BLaER1 (cell line): Measurements from ENCODE around the gene DYSF.

Experiments
- H3K27ac ChIP-seq: shearing (Covaris generic); formaldehyde crosslinking; 2 replicates; pipeline ENCODE4 v1.8.1; 2022
- H3K27me3 ChIP-seq: shearing (Covaris generic); formaldehyde crosslinking; 2 replicates; pipeline ENCODE4 v1.8.1; 2022
- H3K36me3 ChIP-seq: shearing (Covaris generic); formaldehyde crosslinking; 2 replicates; pipeline ENCODE4 v1.8.1; 2022
- H3K4me1 ChIP-seq: shearing (Covaris generic); formaldehyde crosslinking; 2 replicates; pipeline ENCODE4 v1.8.1; 2022
- H3K4me2 ChIP-seq: shearing (Covaris generic); formaldehyde crosslinking; 2 replicates; pipeline ENCODE4 v1.8.1; 2022
- H3K4me3 ChIP-seq: shearing (Covaris generic); formaldehyde crosslinking; 2 replicates; pipeline ENCODE4 v1.8.1; 2022
- H3K9ac ChIP-seq: shearing (Covaris generic); formaldehyde crosslinking; 2 replicates; pipeline ENCODE4 v1.8.1; 2022
- H3K9me3 ChIP-seq: shearing (Covaris generic); formaldehyde crosslinking; 2 replicates; pipeline ENCODE4 v1.8.1; 2022
- H4K20me1 ChIP-seq: shearing (Covaris generic); formaldehyde crosslinking; 2 replicates; pipeline ENCODE4 v1.8.1; 2022
- Cebpa-rat ChIP-seq: shearing (Covaris generic); IDR thresholded peaks from 2 replicates; pipeline ENCODE4 v1.8.1; 2022

DYSF gene

DNA sequence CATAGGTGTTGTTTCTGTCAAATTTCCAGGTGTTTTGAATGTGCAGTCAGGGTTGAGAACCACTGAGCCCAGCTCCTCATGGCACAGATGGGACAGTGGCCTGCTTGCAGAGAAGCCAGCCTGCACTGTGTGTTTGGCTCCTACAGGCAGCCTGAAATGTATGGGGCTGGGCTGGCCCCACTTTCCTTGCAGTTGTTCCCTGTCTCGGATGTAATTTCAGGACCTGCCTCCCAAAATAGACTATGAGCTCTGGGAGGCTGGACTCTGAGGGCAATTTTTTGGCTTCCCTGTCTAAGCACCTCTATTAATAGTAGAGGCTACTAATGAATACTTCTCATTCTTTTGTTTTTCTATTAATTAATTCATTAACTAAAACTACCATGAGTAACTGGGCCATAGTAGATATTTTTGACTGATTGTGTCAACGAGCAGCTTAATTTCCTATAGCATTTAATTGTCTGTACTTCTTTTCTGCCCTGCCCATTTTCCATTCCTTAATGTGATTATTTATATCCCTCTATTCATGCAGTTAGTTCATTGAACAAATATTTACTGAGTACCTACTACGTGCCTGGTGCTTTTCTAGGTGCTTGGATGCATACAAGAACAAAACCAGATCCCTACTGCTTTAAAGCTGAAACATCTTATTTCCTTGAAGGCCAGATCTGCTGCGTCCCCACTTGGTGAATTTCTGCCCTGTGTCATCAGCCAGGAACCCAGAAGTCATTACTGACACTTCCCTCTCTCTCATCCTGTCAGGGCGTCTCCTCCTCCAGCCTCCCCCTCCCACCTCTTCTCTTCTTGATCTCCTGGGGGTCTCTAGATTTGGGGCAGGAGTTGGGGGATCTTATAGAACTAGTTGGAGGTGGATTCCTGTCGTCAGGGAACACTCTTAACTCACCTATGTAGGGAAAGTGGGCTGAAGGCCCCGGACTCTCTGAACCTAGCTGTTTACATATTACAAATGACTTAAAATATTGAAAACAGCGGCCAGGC, 16.3 kb downstream of the DYSF start:
- Histone ChIP-seq H3K27ac (no peak overlapping the region), H3K4me3 (no peak overlapping the region), H3K27me3 (peaks cover 44% of the 10 kb centered on the region), H3K36me3 (no peaks in the 10 kb centered on the region), H3K9me3 (no peaks in the 10 kb centered on the region), H3K9ac (no peak overlapping the region), H3K4me2 (no peak overlapping the region), H4K20me1 (peaks cover 17% of the 10 kb centered on the region), H3K4me1 (peaks cover 14% of the 10 kb centered on the region)
- TF ChIP-seq Cebpa-rat, result no peak

DNA sequence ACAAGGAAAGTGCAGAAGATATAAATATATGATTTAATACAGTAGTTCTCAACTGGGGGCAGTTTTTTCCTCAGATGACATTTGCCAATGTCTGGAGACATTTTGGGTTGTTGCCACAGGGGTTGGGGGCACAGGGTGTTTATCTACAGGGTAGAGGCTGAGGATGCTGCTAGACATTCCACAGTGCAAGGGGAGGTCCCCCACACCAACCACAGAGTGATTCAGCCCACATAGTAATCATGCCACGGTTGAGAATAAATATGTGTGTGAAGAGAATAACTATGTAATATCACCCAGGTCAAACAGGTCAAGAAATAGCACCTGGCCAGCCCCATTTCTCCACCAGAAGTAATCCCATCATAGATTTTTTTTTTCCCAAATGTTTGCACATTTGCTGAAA, 17.9 kb downstream of the DYSF start:
- Histone ChIP-seq H3K4me2 (no peak overlapping the region), H3K4me1 (peaks cover 19% of the 10 kb centered on the region), H3K9me3 (no peaks in the 10 kb centered on the region), H4K20me1 (peaks cover 5% of the 10 kb centered on the region), H3K4me3 (no peak overlapping the region), H3K27me3 (peaks cover 29% of the 10 kb centered on the region), H3K27ac (no peak overlapping the region), H3K36me3 (no peaks in the 10 kb centered on the region), H3K9ac (no peak overlapping the region)
- no peak for TF ChIP-seq Cebpa-rat

DNA sequence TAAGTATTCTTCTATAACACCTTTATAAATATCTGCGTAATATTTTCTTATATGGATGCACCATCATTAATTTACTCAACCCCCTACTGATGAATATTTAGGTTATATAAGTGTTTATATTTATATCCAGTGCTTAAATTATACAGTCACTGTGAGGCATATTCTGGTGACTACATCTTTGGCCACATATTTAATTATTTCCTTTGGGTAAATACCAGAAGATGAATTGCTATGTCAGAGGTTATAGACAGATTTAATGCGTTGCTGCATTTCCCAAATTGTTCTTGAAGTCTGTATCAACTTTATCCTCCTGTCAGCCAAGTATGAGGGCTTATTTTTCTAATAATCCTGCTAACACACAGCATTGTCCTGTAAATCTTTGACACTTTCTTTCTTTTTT, 18.7 kb downstream of the DYSF start:
- Histone ChIP-seq H3K27me3 (peaks cover 21% of the 10 kb centered on the region), H3K4me2 (no peak overlapping the region), H4K20me1 (no peaks in the 10 kb centered on the region), H3K4me1 (peaks cover 19% of the 10 kb centered on the region), H3K9ac (no peak overlapping the region), H3K27ac (no peak overlapping the region), H3K4me3 (no peak overlapping the region), H3K36me3 (no peaks in the 10 kb centered on the region), H3K9me3 (no peaks in the 10 kb centered on the region)
- TF ChIP-seq Cebpa-rat, result no peak

DNA sequence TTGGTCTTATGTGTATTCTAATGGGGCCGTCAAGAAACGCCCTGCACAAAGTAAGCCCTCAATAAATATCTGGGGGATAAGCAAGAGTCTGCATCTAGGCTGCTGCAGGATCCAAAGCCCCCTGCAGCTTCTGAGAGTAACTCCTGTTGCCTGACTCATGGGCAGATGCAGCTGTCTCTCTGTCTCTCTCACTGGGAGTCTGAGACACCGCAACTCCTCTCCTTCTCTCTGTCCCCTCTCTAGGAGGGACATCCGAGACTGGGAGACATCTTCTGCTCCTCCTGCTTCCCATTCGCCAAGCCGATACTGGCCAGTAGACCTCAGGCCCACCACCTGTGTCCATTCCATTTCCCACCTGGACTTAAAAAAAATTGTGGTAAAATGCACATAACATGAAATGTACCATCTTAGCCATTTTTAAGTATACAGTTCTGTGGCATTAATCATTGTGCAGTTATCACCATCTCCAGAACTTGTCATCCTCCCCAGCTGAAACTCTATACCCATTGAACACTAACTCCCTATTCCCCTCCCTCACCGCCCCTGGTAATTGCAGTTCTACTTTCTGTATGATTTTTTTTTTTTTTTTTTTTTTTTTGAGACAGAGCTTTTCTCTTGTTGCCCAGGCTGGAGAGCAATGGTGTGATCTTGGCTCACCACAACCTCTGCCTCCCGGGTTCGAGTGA, 20.1 kb downstream of the DYSF start:
- Histone ChIP-seq H3K27me3 (peaks cover 6% of the 10 kb centered on the region), H3K4me3 (no peak overlapping the region), H3K4me2 (no peak overlapping the region), H3K9ac (no peak overlapping the region), H4K20me1 (no peaks in the 10 kb centered on the region), H3K9me3 (no peaks in the 10 kb centered on the region), H3K4me1 (peaks cover 30% of the 10 kb centered on the region), H3K27ac (no peak overlapping the region), H3K36me3 (no peaks in the 10 kb centered on the region)
- TF ChIP-seq Cebpa-rat, result no peak

DNA sequence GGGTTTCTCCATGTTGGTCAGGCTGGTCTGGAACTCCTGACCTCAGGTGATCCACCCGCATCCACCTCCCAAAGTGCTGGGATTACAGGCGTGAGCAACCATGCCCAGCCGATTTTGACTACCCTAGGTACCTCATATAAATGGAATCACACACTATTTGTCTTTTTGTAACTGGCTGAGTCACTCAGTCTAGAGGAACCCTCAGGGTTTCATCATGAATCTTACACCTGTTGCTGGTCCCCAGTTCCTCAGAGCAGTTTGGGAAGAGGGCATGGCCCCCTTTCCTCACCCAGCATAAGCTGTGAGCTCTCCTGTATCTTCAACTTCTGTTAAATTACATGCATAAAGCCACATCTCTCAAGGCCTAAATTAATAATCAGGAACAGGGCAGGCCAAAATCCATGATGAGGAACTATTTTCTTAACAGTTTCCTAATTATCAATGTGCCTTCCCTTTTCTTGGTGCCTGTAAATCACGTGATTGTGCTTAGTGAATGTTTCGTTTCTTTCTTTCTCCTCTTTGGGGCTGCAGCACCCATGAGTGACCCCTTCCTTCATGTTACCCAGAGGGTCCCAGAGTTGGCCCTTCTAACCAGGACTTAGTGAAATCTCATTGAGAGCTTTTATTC, 20.9 kb downstream of the DYSF start:
- no peak overlapping the region for H3K9ac ChIP-seq
- H3K27me3 ChIP-seq, result no peaks in the 10 kb centered on the region
- H3K36me3 ChIP-seq, result no peaks in the 10 kb centered on the region
- peaks cover 38% of the 10 kb centered on the region for H3K4me1 ChIP-seq
- no peak overlapping the region for H3K4me3 ChIP-seq
- H3K4me2 ChIP-seq, result no peak overlapping the region
- TF ChIP-seq Cebpa-rat, result no peak
- H3K27ac ChIP-seq, result no peak overlapping the region
- peaks cover 2% of the 10 kb centered on the region; the same call in 1 of the 2 replicates for H3K9me3 ChIP-seq
- no peaks in the 10 kb centered on the region for H4K20me1 ChIP-seq

DNA sequence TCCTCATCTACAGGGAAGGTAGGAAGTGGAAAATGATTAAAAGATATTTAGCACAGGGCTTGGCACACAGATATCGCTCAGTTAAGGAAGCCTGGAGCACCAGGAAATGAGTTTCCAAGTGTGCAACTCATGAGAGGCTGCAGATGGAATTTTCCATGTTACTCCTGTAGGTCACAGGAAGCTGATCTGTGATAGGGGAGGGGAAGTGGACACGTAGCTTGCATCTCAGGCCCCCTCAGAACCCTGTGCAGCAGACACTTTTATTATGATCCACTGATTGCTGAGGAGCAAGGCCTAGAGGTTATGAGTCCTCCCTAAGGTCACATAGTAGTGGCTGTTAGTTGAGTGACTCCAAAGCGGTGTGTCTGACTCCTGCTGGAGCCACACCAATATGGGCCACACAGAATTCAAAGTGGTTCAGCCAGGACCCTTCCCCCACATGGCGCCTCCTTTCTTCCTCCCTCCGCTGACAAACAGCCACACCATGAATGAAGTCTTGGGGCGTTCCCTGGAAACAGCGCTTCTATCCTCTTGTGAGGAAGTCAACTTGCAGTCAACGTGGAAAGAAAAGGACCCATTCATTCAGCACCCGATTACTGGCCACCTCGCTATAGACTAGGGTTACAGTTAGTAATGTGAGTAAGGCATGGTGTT, 21.5 kb downstream of the DYSF start:
- H3K27ac ChIP-seq, result no peak overlapping the region
- no peak overlapping the region for H3K4me3 ChIP-seq
- H3K4me2 ChIP-seq, result no peak overlapping the region
- peaks cover 42% of the 10 kb centered on the region for H3K4me1 ChIP-seq
- no peaks in the 10 kb centered on the region for H3K27me3 ChIP-seq
- peaks cover 6% of the 10 kb centered on the region; the same call in 1 of the 2 replicates for H3K9me3 ChIP-seq
- H3K9ac ChIP-seq, result no peak overlapping the region
- no peaks in the 10 kb centered on the region for H3K36me3 ChIP-seq
- no peak for TF ChIP-seq Cebpa-rat
- no peaks in the 10 kb centered on the region for H4K20me1 ChIP-seq

DNA sequence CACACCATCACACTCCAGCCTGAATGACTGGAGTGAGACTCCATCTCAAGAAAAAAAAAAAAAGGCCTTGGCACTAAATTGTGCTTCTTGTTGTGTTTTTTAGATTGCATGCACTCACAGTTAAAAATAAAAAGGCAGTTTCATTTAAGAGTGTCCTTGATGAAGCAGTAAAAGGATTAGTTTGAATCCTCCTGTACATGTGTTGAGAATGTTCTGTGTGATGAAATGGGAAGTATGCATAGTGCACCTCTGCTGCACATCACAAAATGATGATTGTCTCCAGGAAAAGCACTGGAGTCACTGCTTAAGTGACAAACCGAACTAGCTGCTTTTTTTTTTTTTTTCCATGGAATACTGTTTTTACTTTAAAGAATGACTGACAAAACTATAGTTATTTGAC, 23.1 kb downstream of the DYSF start:
- Histone ChIP-seq H3K36me3 (no peaks in the 10 kb centered on the region), H3K9ac (no peak overlapping the region), H3K4me1 (peaks cover 42% of the 10 kb centered on the region), H3K4me2 (no peak overlapping the region; the same call in 1 of the 2 replicates), H4K20me1 (no peaks in the 10 kb centered on the region), H3K27ac (no peak overlapping the region), H3K9me3 (peaks cover 6% of the 10 kb centered on the region; the same call in 1 of the 2 replicates), H3K4me3 (no peak overlapping the region), H3K27me3 (no peaks in the 10 kb centered on the region)
- TF ChIP-seq Cebpa-rat, result no peak

DNA sequence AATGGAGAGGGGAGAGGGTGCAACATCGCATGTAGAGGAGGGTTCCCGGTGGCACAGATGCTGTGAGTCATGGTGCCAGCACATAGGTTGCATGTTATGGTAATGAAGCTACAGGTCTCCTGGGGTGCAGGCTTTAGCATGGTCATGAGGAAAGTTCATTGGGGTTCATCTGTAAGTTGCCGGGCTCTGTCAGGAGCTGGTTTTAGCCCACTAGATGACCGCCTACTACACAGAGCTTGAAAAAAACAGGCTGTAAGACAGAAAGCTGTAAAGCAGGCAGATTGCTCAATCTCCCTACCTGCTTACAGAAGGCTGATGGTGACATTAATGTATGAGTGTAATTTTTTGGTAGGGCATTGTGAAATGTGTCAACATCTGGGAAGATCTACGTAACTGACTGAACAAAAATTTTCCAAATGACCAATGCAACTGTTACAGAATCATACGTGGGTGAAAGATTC, 23.9 kb downstream of the DYSF start:
- H3K9me3 ChIP-seq, result peaks cover 6% of the 10 kb centered on the region; the same call in 1 of the 2 replicates
- peaks cover 47% of the 10 kb centered on the region for H3K4me1 ChIP-seq
- no peak overlapping the region for H3K4me3 ChIP-seq
- H3K4me2 ChIP-seq, result peak overlapping the region; percentile 68
- TF ChIP-seq Cebpa-rat, result peak; percentile 68; the same call in 1 of the 2 replicates
- H3K27ac ChIP-seq, result peak overlapping the region; percentile 20; the same call in 1 of the 2 replicates
- no peak overlapping the region for H3K9ac ChIP-seq
- no peaks in the 10 kb centered on the region for H3K27me3 ChIP-seq
- H4K20me1 ChIP-seq, result no peaks in the 10 kb centered on the region
- H3K36me3 ChIP-seq, result no peaks in the 10 kb centered on the region

DNA sequence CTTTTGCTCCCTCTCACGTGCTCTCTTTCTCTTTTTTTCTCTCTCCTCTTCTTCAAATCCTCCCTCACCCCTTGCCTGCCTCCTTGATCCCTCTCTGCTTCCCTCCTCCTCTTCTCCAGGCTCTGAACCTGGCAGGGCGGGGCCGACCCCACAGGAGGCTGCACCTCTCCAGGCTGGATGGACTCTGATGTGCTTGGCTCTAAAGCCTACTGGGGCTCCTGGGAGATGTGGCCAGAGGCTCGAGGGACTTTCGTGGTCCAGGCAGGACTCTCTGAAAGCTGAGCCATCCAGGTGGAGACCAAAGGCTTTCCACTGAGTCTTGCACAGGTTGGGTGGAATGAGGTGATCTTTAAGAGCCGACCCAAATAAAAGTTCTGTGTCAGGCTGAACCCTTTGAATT, 25.4 kb downstream of the DYSF start:
- Histone ChIP-seq H3K36me3 (no peaks in the 10 kb centered on the region), H3K4me1 (peaks cover 51% of the 10 kb centered on the region), H3K4me2 (peak overlapping the region; percentile 68), H3K9me3 (peaks cover 6% of the 10 kb centered on the region; the same call in 1 of the 2 replicates), H4K20me1 (no peaks in the 10 kb centered on the region), H3K27ac (peak overlapping the region; percentile 55; the same call in 1 of the 2 replicates), H3K27me3 (no peaks in the 10 kb centered on the region), H3K4me3 (no peak overlapping the region), H3K9ac (no peak overlapping the region)
- no peak for TF ChIP-seq Cebpa-rat
